Neural cell (in vitro differentiated cells): ENCODE results near the gene ARHGAP27.
"Not testable (repeated sequence)": the region's sequence is repeated elsewhere in the genome, so short reads cannot be mapped to it uniquely, and the experiment has no call there.

Experiments
- CTCF ChIP-seq: fragments of 450-650 bp; IDR thresholded peaks from 2 replicates; pipeline ENCODE4 v1.5.1; 2014; ENCODE audit warnings: antibody characterized with exemption, mild to moderate bottlenecking, moderate library complexity; ENCODE audit not compliant: poor library complexity, severe bottlenecking
- EP300 ChIP-seq: fragments of 450-650 bp; conservative IDR thresholded peaks from 2 replicates; pipeline ENCODE4 v1.6.1; 2014; ENCODE audit warnings: antibody characterized with exemption, mild to moderate bottlenecking, moderate library complexity; ENCODE audit not compliant: poor library complexity, severe bottlenecking
- EZH2 ChIP-seq: fragments of 200-600, 300-800 bp; shearing (Covaris generic), sonication (generic); IDR thresholded peaks from 2 replicates; pipeline ENCODE4 v1.6.1; 2014; ENCODE audit warnings: antibody characterized with exemption, low read length, borderline replicate concordance, mild to moderate bottlenecking; ENCODE audit not compliant: insufficient read depth, poor library complexity, severe bottlenecking
- MXI1 ChIP-seq: fragments of 450-650 bp; conservative IDR thresholded peaks from 2 replicates; pipeline ENCODE4 v1.6.1; 2014; ENCODE audit warnings: antibody characterized with exemption, mild to moderate bottlenecking; ENCODE audit not compliant: poor library complexity, severe bottlenecking
- RAD21 ChIP-seq: fragments of 450-650 bp; conservative IDR thresholded peaks from 2 replicates; pipeline ENCODE4 v1.6.1; 2014; ENCODE audit warnings: antibody characterized with exemption, mild to moderate bottlenecking, moderate library complexity

DNA sequence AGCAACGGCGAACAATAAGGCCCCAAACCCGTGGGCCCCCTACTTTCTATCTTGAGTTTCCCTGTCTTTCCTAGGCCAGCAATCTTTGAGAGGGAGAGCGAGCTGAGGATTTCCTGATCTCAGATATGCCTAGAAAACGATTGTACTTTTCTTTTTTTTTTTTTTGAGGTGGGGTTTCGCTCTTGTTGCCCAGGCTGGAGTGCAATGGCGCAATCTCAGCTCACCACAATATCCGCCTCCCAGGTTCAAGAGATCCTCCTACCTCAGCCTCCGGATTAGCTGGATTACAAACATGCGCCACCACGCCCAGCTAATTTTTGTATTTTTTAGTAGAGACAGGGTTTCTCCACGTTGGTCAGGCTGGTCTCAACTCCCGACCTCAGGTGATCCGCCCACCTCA is 15.0 kb upstream of the ARHGAP27 start:
- not testable (repeated sequence) for TF ChIP-seq CTCF, EP300, EZH2, RAD21, MXI1
